DOHH2 (cell line): ENCODE data around the gene EIF3I.

ENCODE experiments used
- H3F3A ChIP-seq: fragments of 200-600 bp; sonication (generic), shearing (Covaris generic); 2 replicates; pipeline ENCODE4 v1.6.0; 2016; ENCODE audit warnings: antibody characterized with exemption, mild to moderate bottlenecking; ENCODE audit not compliant: control insufficient read depth, insufficient read depth
- H3K27ac ChIP-seq: fragments of 200-600 bp; sonication (generic); 2 replicates; pipeline ENCODE4 v1.5.1; 2014; ENCODE audit warnings: low read depth, mild to moderate bottlenecking, low read length, moderate library complexity
- H3K27me3 ChIP-seq: fragments of 200-600 bp; sonication (generic); 2 replicates; pipeline ENCODE4 v1.6.1; 2014; ENCODE audit warnings: mild to moderate bottlenecking, low read length, mixed read lengths; ENCODE audit not compliant: control insufficient read depth
- H3K36me3 ChIP-seq: fragments of 200-600 bp; sonication (generic); 2 replicates; pipeline ENCODE4 v1.6.1; 2014; ENCODE audit warnings: mild to moderate bottlenecking, low read length, moderate library complexity, mixed read lengths; ENCODE audit not compliant: control insufficient read depth
- H3K4me1 ChIP-seq: fragments of 200-600 bp; sonication (generic); 2 replicates; pipeline ENCODE4 v1.6.1; 2014; ENCODE audit warnings: mild to moderate bottlenecking, low read length, mixed read lengths; ENCODE audit not compliant: control insufficient read depth
- H3K4me2 ChIP-seq: fragments of 200-600 bp; sonication (generic); 2 replicates; pipeline ENCODE4 v1.6.0; 2014; ENCODE audit warnings: mild to moderate bottlenecking, low read length, moderate library complexity
- H3K4me3 ChIP-seq: fragments of 200-600 bp; sonication (generic); 2 replicates; pipeline ENCODE4 v1.5.1; 2014; ENCODE audit warnings: mild to moderate bottlenecking, low read length, mixed read lengths
- H3K79me2 ChIP-seq: fragments of 200-600 bp; sonication (generic); 2 replicates; pipeline ENCODE4 v1.6.1; 2014; ENCODE audit warnings: mild to moderate bottlenecking, low read length, mixed read lengths; ENCODE audit not compliant: control insufficient read depth
- H3K9me2 ChIP-seq: fragments of 200-600 bp; sonication (generic); replicated peaks from 2 replicates; pipeline ENCODE4 v1.6.1; 2014; ENCODE audit warnings: mild to moderate bottlenecking, low read length, mixed read lengths; ENCODE audit not compliant: control insufficient read depth
- H3K9me3 ChIP-seq: fragments of 200-600 bp; sonication (generic); 2 replicates; pipeline ENCODE4 v1.6.1; 2014; ENCODE audit warnings: antibody characterized with exemption, low read length, mixed read lengths; ENCODE audit not compliant: control insufficient read depth, insufficient read depth
- H4K20me1 ChIP-seq: fragments of 200-600 bp; sonication (generic); 2 replicates; pipeline ENCODE4 v1.6.0; 2014; ENCODE audit warnings: low read depth, mild to moderate bottlenecking, antibody characterized with exemption, low read length, moderate library complexity; ENCODE audit not compliant: control insufficient read depth, insufficient read depth
- EZH2phosphoT487 ChIP-seq: fragments of 200-600 bp; sonication (generic); IDR thresholded peaks from 2 replicates; pipeline ENCODE4 v1.6.1; 2017; ENCODE audit warnings: borderline replicate concordance, mild to moderate bottlenecking, antibody characterized with exemption, low read length, moderate library complexity, mixed read lengths
- TF ChIP-seq, protein P1 (sequence below): fragments of 200-600 bp; sonication (generic); IDR thresholded peaks from one replicate; pipeline ENCODE4 v1.5.1; 2014; ENCODE audit warnings: antibody characterized with exemption, mild to moderate bottlenecking, low read depth, low read length; ENCODE audit not compliant: poor library complexity, severe bottlenecking

EIF3I gene

GRCh38 chr1:32179193-32179442, 43.1 kb upstream of the EIF3I start:
- Histone ChIP-seq H3F3A (peaks cover 17% of the 10 kb centered on the region), H3K36me3 (peaks cover 35% of the 10 kb centered on the region), H4K20me1 (peaks cover 3% of the 10 kb centered on the region; the same call in 1 of the 2 replicates), H3K9me3 (no peaks in the 10 kb centered on the region), H3K4me2 (peak overlapping the region; percentile 97), H3K27me3 (no peaks in the 10 kb centered on the region), H3K79me2 (peaks cover 40% of the 10 kb centered on the region), H3K4me3 (peak overlapping the region; percentile 87), H3K9me2 (no peaks in the 10 kb centered on the region), H3K4me1 (peaks cover 32% of the 10 kb centered on the region), H3K27ac (peak overlapping the region; percentile 73)
- TF ChIP-seq, protein P1, sequence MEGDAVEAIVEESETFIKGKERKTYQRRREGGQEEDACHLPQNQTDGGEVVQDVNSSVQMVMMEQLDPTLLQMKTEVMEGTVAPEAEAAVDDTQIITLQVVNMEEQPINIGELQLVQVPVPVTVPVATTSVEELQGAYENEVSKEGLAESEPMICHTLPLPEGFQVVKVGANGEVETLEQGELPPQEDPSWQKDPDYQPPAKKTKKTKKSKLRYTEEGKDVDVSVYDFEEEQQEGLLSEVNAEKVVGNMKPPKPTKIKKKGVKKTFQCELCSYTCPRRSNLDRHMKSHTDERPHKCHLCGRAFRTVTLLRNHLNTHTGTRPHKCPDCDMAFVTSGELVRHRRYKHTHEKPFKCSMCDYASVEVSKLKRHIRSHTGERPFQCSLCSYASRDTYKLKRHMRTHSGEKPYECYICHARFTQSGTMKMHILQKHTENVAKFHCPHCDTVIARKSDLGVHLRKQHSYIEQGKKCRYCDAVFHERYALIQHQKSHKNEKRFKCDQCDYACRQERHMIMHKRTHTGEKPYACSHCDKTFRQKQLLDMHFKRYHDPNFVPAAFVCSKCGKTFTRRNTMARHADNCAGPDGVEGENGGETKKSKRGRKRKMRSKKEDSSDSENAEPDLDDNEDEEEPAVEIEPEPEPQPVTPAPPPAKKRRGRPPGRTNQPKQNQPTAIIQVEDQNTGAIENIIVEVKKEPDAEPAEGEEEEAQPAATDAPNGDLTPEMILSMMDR: no peak
- no peak for TF ChIP-seq EZH2phosphoT487

GRCh38 chr1:32179443-32180185, 42.6 kb upstream of the EIF3I start, which contains the start of gene TXLNA:
TSS of gene TXLNA (plus strand) at chr1:32179675. CDS start at chr1:32180346, 671 bp downstream.
- H3K4me1 ChIP-seq: peaks cover 32% of the 10 kb centered on the region
- peaks cover 3% of the 10 kb centered on the region; the same call in 1 of the 2 replicates for H4K20me1 ChIP-seq
- peak within 1 kb of the TSS; percentile 97 for H3K4me2 ChIP-seq
- peaks cover 17% of the 10 kb centered on the region for H3F3A ChIP-seq
- H3K27me3 ChIP-seq: no peaks in the 10 kb centered on the region
- peak within 1 kb of the TSS; percentile 87 for H3K4me3 ChIP-seq
- TF ChIP-seq EZH2phosphoT487: no peak
- TF ChIP-seq, protein P1: no peak
- peaks cover 40% of the 10 kb centered on the region for H3K36me3 ChIP-seq
- H3K79me2 ChIP-seq: peaks cover 45% of the 10 kb centered on the region
- no peaks in the 10 kb centered on the region for H3K9me2 ChIP-seq
- no peaks in the 10 kb centered on the region for H3K9me3 ChIP-seq
- peak within 1 kb of the TSS; percentile 73 for H3K27ac ChIP-seq

DNA sequence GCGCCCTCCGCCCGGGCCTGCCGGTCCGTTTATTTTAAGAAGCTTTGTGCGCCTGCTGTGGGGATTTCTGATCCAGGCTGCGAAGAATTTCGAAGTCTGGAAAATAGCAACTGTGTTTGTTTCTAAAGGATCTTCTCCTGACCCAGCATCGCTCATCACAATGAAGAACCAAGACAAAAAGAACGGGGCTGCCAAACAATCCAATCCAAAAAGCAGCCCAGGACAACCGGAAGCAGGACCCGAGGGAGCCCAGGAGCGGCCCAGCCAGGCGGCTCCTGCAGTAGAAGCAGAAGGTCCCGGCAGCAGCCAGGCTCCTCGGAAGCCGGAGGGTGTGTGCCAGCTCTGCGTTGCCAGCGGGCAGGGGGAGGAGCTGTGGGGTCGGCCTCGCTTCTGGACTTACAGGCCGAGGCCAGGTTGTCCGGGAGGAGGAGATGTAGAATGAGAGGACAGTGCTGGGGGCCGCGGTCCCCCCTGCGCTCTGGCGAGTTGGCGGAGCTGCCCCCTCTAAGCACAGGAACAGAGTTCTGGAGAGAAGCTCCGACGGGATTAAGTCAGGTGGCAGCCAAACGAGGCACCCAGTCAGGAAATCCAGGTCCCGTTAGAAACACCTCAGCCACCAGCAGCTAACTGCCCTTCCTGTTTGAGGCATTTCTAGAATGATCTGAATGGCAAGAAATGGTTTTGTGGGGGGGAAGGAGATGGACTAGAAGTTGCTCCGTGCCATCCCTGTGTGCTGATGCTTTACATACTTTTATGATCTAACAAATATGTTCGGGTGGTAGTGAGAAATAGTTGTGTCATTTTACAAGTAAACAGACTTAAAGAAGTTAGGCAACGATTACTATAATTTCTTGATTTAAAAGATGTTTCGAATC, 41.8 kb upstream of the EIF3I start:
- Histone ChIP-seq H3F3A (peaks cover 17% of the 10 kb centered on the region), H3K79me2 (peaks cover 51% of the 10 kb centered on the region), H3K4me3 (peak overlapping the region; percentile 87), H3K9me2 (no peaks in the 10 kb centered on the region), H4K20me1 (peaks cover 3% of the 10 kb centered on the region; the same call in 1 of the 2 replicates), H3K9me3 (no peaks in the 10 kb centered on the region), H3K27me3 (no peaks in the 10 kb centered on the region), H3K4me2 (peak overlapping the region; percentile 97), H3K4me1 (peaks cover 32% of the 10 kb centered on the region), H3K36me3 (peaks cover 45% of the 10 kb centered on the region), H3K27ac (peak overlapping the region; percentile 73)
- no peak for TF ChIP-seq EZH2phosphoT487
- TF ChIP-seq, protein P1: no peak
